Stomach (tissue), 4 donors: ENCODE measurements around the gene RAB30.

Source experiments
- EP300 ChIP-seq: sonication (generic); formaldehyde crosslinking; IDR thresholded peaks from one replicate; pipeline ENCODE4 v1.6.1; 2017; ENCODE audit warnings: antibody characterized with exemption
- POLR2A ChIP-seq, 4 donors: fragments of 450-650 bp; IDR thresholded peaks; one replicate each; pipeline ENCODE4 v1.6.1; 2016; ENCODE audit warnings: antibody characterized with exemption in 4 of 4, control low read depth in 2 of 4, mild to moderate bottlenecking in 1 of 4, moderate library complexity in 1 of 4
- POLR2AphosphoS5 ChIP-seq, 3 donors: sonication (generic); formaldehyde crosslinking; IDR thresholded peaks; one replicate each; pipeline ENCODE4 v1.6.1; 2016; ENCODE audit warnings: antibody characterized with exemption in 3 of 3
- TF ChIP-seq, protein P1 (sequence below), 7 experiments: fragments of 450-650 bp in 4 of 7; fragments of 200-600 bp in 3 of 7; sonication (generic) in 3 of 7; IDR thresholded peaks; one replicate each; pipeline ENCODE4 v1.5.1; 2016 to 2019; ENCODE audit warnings: antibody characterized with exemption in 7 of 7, control low read depth in 2 of 7, mild to moderate bottlenecking in 1 of 7

DNA sequence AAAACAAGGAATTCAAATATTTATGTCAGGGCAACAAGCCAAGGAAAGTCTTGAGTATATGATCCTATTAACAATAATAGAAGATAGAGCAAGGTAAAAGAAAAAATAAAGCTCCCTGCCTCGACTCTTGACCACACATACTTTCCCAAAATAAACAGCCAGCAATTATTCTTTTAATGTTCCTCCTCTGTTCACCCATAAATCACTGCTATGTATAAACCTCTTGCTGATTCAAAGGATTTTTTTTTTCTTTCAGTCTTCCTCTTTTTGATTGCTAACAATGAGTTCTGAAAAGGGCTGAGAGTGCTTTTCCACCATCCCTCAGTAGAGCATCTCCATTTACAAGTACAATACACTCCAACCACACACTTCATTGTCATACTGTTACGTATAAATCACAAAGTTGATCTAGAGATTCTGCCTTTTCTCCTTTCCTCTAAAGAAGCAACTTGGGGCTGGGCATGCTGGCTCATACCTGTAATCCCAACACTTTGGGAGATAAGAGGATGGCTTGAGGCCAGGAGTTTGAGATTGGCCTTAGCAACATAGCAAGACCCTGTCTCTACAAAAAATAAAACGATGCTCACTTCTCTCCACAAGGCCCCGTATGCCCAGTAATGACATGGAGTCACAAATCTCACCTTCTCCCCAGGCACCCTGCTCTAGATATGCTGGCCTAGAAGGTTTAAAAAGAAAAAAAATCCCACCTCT is 24.0 kb downstream of the RAB30 start:
- TF ChIP-seq, protein P1, sequence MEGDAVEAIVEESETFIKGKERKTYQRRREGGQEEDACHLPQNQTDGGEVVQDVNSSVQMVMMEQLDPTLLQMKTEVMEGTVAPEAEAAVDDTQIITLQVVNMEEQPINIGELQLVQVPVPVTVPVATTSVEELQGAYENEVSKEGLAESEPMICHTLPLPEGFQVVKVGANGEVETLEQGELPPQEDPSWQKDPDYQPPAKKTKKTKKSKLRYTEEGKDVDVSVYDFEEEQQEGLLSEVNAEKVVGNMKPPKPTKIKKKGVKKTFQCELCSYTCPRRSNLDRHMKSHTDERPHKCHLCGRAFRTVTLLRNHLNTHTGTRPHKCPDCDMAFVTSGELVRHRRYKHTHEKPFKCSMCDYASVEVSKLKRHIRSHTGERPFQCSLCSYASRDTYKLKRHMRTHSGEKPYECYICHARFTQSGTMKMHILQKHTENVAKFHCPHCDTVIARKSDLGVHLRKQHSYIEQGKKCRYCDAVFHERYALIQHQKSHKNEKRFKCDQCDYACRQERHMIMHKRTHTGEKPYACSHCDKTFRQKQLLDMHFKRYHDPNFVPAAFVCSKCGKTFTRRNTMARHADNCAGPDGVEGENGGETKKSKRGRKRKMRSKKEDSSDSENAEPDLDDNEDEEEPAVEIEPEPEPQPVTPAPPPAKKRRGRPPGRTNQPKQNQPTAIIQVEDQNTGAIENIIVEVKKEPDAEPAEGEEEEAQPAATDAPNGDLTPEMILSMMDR (IDR thresholded peaks at IDR 0.05), result no peak
- TF ChIP-seq EP300 (no peak), POLR2A (IDR thresholded peaks at IDR 0.05) (no peak), POLR2AphosphoS5 (IDR thresholded peaks at IDR 0.05) (no peak)
